K562 (cell line): Measurements from ENCODE around the gene TDRD12. TPM values are rescaled to one million over a fixed set of nuclear protein-coding genes. Genes with fewer than 3 reads are reported as not detected.
A peak's percentile ranks its signal among the peaks of the same experiment; 100 is the strongest.

Experiments used
- ATAC-seq: fragments of 200-7000 bp; cut with Tn5 transposase; 3 replicates; pipeline ENCODE4 v1.9.1; 2020; ENCODE audit warnings: moderate library complexity
- BruUV-seq: library from RNA; stranded (reverse); fragments of 400-500 nt; replicated peaks from 2 replicates; lab custom pipeline; 2021; lab: Mats Ljungman, UMichigan
- CTCF ChIA-PET: fragments of 300-600 bp; formaldehyde crosslinking; extraction: SDS; loops from one replicate; lab custom pipeline; 2021; ENCODE audit warnings: low intra/inter-chr PET ratio; lab: Yijun Ruan, JAX
- POLR2A ChIA-PET: fragments of 300-600, 350-650 bp; sonication (Branson Sonifier 250); formaldehyde crosslinking; extraction: SDS; loops from one replicate; lab custom pipeline; 2021; ENCODE audit warnings: antibody characterized with exemption, inconsistent platforms; lab: Yijun Ruan, JAX
- DNase-seq, 4 experiments: peaks; one replicate each; pipeline versions ENCODE4 v3.0.0 to v3.0.0-alpha.2; 2011 to 2018; ENCODE audit warnings: low spot score in 3 of 4, mixed read lengths in 3 of 4; ENCODE audit errors: extremely low read depth in 1 of 4
- FAIRE-seq: peaks from 2 replicates; lab custom pipeline; 2011; peaks lifted over from hg19 to GRCh38; lab: Jason Lieb, UNC
- H2AFZ ChIP-seq: 2 replicates; pipeline ENCODE4 v1.6.0; 2011; ENCODE audit warnings: low read depth, low read length, control low read depth, inconsistent platforms
- H3K27ac ChIP-seq: fragments of 200-600 bp; 3 replicates; pipeline ENCODE4 v1.8.0; 2011; ENCODE audit warnings: low read depth, mild to moderate bottlenecking, control low read depth, inconsistent platforms, low read length, moderate library complexity, mixed read lengths; ENCODE audit errors: extremely low read depth
- H3K27me3 ChIP-seq, 2 experiments: fragments of 300-600 bp in 1 of 2; 2 replicates in 1 of 2; 3 replicates in 1 of 2; pipeline versions ENCODE4 v1.6.0 to v1.8.0; 2011; ENCODE audit warnings: inconsistent platforms in 2 of 2, low read length in 2 of 2, mild to moderate bottlenecking in 1 of 2, mixed read lengths in 1 of 2, moderate library complexity in 1 of 2; ENCODE audit not compliant: control insufficient read depth in 2 of 2, insufficient read depth in 2 of 2
- H3K36me3 ChIP-seq: fragments of 300-600 bp; 3 replicates; pipeline ENCODE4 v1.8.0; 2011; ENCODE audit warnings: mild to moderate bottlenecking, low read length, inconsistent platforms; ENCODE audit not compliant: control insufficient read depth, insufficient read depth
- H3K4me1 ChIP-seq, 2 experiments: fragments of 200-600 bp in 1 of 2; replicated peaks in 1 of 2; 2 replicates in 1 of 2; 3 replicates in 1 of 2; pipeline versions ENCODE4 v1.5.1 to v1.8.0; 2011; ENCODE audit warnings: inconsistent platforms in 2 of 2, low read length in 2 of 2, mild to moderate bottlenecking in 1 of 2, mixed read lengths in 1 of 2, moderate library complexity in 1 of 2; ENCODE audit not compliant: control insufficient read depth in 2 of 2, insufficient read depth in 2 of 2
- H3K4me2 ChIP-seq: 2 replicates; pipeline ENCODE4 v1.6.1; 2011; ENCODE audit warnings: low read length, control low read depth, inconsistent platforms, mixed read lengths; ENCODE audit not compliant: insufficient read depth
- H3K4me3 ChIP-seq: fragments of 200-600 bp; sonication (generic), shearing (Covaris generic); 2 replicates; pipeline ENCODE4 v1.5.1; 2016; ENCODE audit warnings: control low read depth, inconsistent platforms
- H3K79me2 ChIP-seq: fragments of 200-600 bp; 3 replicates; pipeline ENCODE4 v1.8.0; 2011; ENCODE audit warnings: low read length, inconsistent platforms; ENCODE audit not compliant: control insufficient read depth, insufficient read depth
- H3K9ac ChIP-seq, 2 experiments: 2 replicates each; pipeline versions ENCODE4 v1.6.0 to v1.6.1; 2011; ENCODE audit warnings: low read depth in 2 of 2, low read length in 2 of 2, control low read depth in 1 of 2, inconsistent platforms in 1 of 2, mild to moderate bottlenecking in 1 of 2, mixed read lengths in 1 of 2; ENCODE audit not compliant: insufficient read depth in 1 of 2
- H3K9me1 ChIP-seq: one replicate; pipeline ENCODE4 v1.6.0; 2011; ENCODE audit warnings: inconsistent platforms, mild to moderate bottlenecking, low read length, moderate library complexity; ENCODE audit not compliant: control insufficient read depth, insufficient read depth
- H3K9me3 ChIP-seq: replicated peaks from 2 replicates; pipeline ENCODE4 v1.5.1; 2011; ENCODE audit warnings: low read depth, low read length, inconsistent platforms; ENCODE audit not compliant: control insufficient read depth, insufficient read depth
- H4K20me1 ChIP-seq: replicated peaks from 2 replicates; pipeline ENCODE4 v1.6.1; 2011; ENCODE audit warnings: low read length, inconsistent platforms, mixed read lengths; ENCODE audit not compliant: control insufficient read depth, insufficient read depth
- HEY1 ChIP-seq: fragments of 250-450 bp; sonication (Bioruptor Pico); IDR thresholded peaks from 2 replicates; pipeline ENCODE4 v1.5.0; 2020; ENCODE audit warnings: mild to moderate bottlenecking, moderate library complexity, borderline replicate concordance
- L3MBTL2 ChIP-seq: fragments of 450-650 bp; IDR thresholded peaks from 2 replicates; pipeline ENCODE4 v1.6.1; 2016; ENCODE audit warnings: mild to moderate bottlenecking, moderate library complexity
- MGA ChIP-seq: fragments of 450-650 bp; IDR thresholded peaks from 2 replicates; pipeline ENCODE4 v1.6.1; 2016; ENCODE audit warnings: mild to moderate bottlenecking, moderate library complexity
- PKNOX1 ChIP-seq: fragments of 450-650 bp; IDR thresholded peaks from 2 replicates; pipeline ENCODE4 v1.6.1; 2016
- SPI1 ChIP-seq: IDR thresholded peaks from 2 replicates; pipeline ENCODE4 v1.6.1; 2011; ENCODE audit warnings: low read depth, low read length, control low read depth, borderline replicate concordance
- ZNF780A ChIP-seq: fragments of 250-450 bp; sonication (Bioruptor Pico); IDR thresholded peaks from 2 replicates; pipeline ENCODE4 v1.5.0; 2021; ENCODE audit warnings: mild to moderate bottlenecking
- WGBS: fragments of 100-300 bp; shearing (Covaris generic); methylation state at CpG from one replicate; pipeline ENCODE4 v1.1.6; 2016; ENCODE audit warnings: low coverage, mixed read lengths; ENCODE audit not compliant: insufficient coverage; ENCODE audit errors: missing lambda C conversion rate; 5-methylcytosine and 5-hydroxymethylcytosine counted together
- in situ Hi-C: fragments of 300-500 bp; cut with MboI; formaldehyde crosslinking; loops from 4 replicates; pipeline ENCODE4 v1.15.0; 2018; ENCODE audit warnings: inconsistent platforms, mixed read lengths
- intact Hi-C: fragments of 100-400 bp; cut with micrococcal nuclease; formaldehyde crosslinking; loops from 2 replicates; pipeline ENCODE4 v1.14.2; 2022
- polyA plus RNA-seq, 8 experiments: library from polyadenylated mRNA; depleted of rRNA in 4 of 8; stranded (reverse) in 5 of 8; unstranded in 3 of 8; fragments of >200 nt; fragmentation: Nextera tagmentation in 2 of 8; fragmentation: Illumina TruSeq in 1 of 8; extraction: Ambion mirVana in 2 of 8; extraction: Trizol in 1 of 8; gene quantifications; 2 replicates each; pipeline versions ENCODE4 v1.2.1 to v1.2.3, GENCODE V29; 2011 to 2014; ENCODE audit warnings: inconsistent platforms in 1 of 8, missing spikeins in 1 of 8
- total RNA-seq, 7 experiments: library from RNA; depleted of rRNA in 6 of 7; stranded (reverse); fragments of >200 nt in 6 of 7; fragmentation: Illumina TruSeq in 2 of 7; extraction: Trizol in 2 of 7; gene quantifications; 2 replicates each; pipeline versions ENCODE4 v1.2.1 to v1.2.3, GENCODE V29; 2011 to 2021; ENCODE audit warnings: low replicate concordance in 1 of 7
- TF ChIP-seq, protein P1 (sequence below): fragments of 150-350 bp; conservative IDR thresholded peaks from 2 replicates; pipeline ENCODE4 v1.6.1; 2014; ENCODE audit warnings: low read length

The TDRD12 gene
- total and polyA plus RNA-seq, 9 of the 15 experiments (the other 6 are each of a cell fraction or from before 2014, with no cell fraction given): 0.03 TPM; not detected in 8

- Histone ChIP-seq H3K36me3 (no peaks in the 10 kb centered on the region; the same call in 2 of the 3 replicates), H3K9me3 (peaks cover 4% of the 10 kb centered on the region; the same call in 1 of the 2 replicates), H3K27me3 (no peaks in the 10 kb centered on the region), H4K20me1 (no peaks in the 10 kb centered on the region), H3K9me1 (no peaks in the 10 kb centered on the region), H3K4me1 (peaks cover 22 to 35% of the 10 kb centered on the region in 2 experiments; a peak in 4 of 5 replicates), H3K79me2 (peaks cover 41% of the 10 kb centered on the region), H3K27ac (peak overlapping the region; percentile 60; the same call in 2 of the 3 replicates), H3K4me3 (no peak overlapping the region), H2AFZ (peak overlapping the region; percentile 54; the same call in 1 of the 2 replicates), H3K9ac (no peak overlapping the region; a peak in 1 of 4 replicates), H3K4me2 (peak overlapping the region; percentile 3; the same call in 1 of the 2 replicates)
- no TSS peak for BruUV-seq
- DNase-seq (peak in 2 of 4 experiments; percentile 18 to 56), FAIRE-seq (peak; percentile 55), ATAC-seq (no peak)
- intact Hi-C loops (no loop called here), in situ Hi-C loops (no loop called here)
- ChIA-PET CTCF (no interaction called here), POLR2A (no interaction called here)
- WGBS: 33% methylated on average over 1 of the region's 1 CpG
- TF ChIP-seq, protein P1, sequence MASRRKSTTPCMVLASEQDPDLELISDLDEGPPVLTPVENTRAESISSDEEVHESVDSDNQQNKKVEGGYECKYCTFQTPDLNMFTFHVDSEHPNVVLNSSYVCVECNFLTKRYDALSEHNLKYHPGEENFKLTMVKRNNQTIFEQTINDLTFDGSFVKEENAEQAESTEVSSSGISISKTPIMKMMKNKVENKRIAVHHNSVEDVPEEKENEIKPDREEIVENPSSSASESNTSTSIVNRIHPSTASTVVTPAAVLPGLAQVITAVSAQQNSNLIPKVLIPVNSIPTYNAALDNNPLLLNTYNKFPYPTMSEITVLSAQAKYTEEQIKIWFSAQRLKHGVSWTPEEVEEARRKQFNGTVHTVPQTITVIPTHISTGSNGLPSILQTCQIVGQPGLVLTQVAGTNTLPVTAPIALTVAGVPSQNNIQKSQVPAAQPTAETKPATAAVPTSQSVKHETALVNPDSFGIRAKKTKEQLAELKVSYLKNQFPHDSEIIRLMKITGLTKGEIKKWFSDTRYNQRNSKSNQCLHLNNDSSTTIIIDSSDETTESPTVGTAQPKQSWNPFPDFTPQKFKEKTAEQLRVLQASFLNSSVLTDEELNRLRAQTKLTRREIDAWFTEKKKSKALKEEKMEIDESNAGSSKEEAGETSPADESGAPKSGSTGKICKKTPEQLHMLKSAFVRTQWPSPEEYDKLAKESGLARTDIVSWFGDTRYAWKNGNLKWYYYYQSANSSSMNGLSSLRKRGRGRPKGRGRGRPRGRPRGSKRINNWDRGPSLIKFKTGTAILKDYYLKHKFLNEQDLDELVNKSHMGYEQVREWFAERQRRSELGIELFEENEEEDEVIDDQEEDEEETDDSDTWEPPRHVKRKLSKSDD: no peak
- TF ChIP-seq ZNF780A: no peak
- TF ChIP-seq PKNOX1: 0 out of 2 replicates have a peak, but pooled peaks have one; percentile 11
- peak; percentile 55; the same call in 1 of the 2 replicates for TF ChIP-seq L3MBTL2
- TF ChIP-seq MGA: 0 out of 2 replicates have a peak, but pooled peaks have one; percentile 14
- peak; percentile 90 for TF ChIP-seq SPI1
- no peak for TF ChIP-seq HEY1 (CRISPR knock-in tag)
Measured at GRCh38 chr19:32688311-32688710, 31.3 kb upstream of the TDRD12 start.
